Measurements from ENCODE around the gene TNFRSF1A.

DNA sequence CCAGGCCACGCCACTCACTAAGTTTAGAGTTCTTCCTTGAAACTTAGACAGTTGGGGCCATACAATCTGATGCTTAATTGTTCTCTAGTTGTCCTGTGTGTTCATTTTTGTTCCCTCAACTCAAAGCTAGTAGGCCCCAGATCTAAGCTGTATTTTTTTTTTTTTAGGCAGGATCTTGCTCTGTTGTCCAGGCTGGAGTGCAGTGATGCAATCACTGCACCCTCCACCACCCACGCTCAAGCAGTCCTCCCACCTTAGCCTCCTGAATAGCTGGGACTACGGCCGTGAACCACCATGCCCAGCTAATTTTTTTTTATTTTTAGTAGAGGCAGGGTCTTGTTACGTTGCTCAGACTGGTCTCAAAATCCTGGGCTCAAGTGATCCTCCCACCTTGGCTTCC, 7.5 kb downstream of the TNFRSF1A start:
- TF ChIP-seq POLR2AphosphoS5 (IDR thresholded peaks at IDR 0.05; ENCODE audit: insufficient read depth in 1 of 2, low read depth in 1 of 2) (no peak), POLR2A (IDR thresholded peaks at IDR 0.05) (no peak)
- TF ChIP-seq, protein P1, sequence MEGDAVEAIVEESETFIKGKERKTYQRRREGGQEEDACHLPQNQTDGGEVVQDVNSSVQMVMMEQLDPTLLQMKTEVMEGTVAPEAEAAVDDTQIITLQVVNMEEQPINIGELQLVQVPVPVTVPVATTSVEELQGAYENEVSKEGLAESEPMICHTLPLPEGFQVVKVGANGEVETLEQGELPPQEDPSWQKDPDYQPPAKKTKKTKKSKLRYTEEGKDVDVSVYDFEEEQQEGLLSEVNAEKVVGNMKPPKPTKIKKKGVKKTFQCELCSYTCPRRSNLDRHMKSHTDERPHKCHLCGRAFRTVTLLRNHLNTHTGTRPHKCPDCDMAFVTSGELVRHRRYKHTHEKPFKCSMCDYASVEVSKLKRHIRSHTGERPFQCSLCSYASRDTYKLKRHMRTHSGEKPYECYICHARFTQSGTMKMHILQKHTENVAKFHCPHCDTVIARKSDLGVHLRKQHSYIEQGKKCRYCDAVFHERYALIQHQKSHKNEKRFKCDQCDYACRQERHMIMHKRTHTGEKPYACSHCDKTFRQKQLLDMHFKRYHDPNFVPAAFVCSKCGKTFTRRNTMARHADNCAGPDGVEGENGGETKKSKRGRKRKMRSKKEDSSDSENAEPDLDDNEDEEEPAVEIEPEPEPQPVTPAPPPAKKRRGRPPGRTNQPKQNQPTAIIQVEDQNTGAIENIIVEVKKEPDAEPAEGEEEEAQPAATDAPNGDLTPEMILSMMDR (IDR thresholded peaks at IDR 0.05) = no peak
